ENCODE data around the gene ORC1. TPM values are rescaled to one million over a fixed set of nuclear protein-coding genes. Genes with fewer than 3 reads are reported as not detected.

Gene ORC1
- polyA plus RNA-seq, 3 donors, result 6.8 to 8.2 (median 7.4) TPM

DNA sequence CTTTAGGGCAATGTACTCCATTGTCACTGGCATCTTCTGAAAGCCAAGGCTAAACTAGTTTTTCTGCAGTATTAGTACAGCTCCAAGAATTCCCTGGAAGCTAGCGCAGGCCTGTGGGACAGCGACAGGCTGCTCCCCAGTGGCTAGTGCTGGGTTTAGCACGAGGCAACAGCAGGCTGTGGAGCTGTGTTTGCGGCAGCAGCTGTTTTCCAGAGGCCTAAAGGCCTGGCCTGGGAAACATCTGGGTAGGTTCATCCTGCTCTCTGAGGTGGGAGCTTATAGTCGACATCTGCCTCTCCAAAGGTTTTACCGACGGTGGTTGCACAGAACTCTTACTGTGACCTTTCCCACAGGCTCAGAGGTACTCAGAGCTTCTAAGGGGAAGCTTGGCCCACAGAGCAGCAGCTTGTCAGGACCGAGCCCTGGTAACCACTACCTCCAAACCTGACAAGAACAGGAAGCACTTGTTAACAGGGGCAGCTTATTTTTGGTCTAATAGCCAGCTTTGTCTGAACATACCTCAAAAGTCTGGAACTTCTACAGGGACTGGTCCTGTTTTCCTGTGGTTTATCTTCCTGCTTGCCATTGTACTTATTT is 55.4 kb downstream of the ORC1 start:
- DNase-seq (ENCODE audit: low read depth in 3 of 3, low spot score in 2 of 3), result no peak

DNA sequence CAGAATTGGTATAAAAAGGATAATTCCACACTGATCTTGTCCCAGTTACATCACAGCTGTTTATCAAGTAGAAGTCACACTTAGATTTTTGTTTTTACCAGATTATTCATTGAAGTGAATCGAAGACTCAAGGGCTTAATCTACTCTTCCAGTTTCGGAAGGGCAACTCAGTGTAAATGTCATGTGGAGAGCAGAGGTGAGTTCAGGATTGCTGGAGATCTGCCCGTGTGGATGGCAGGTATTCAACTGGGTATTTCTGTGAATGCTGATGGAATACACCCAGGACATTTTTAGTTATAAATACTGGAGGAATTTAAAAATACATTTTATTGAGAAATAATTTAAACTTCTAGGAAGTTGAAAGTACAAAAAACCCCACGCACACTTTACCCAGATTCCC is 57.6 kb downstream of the ORC1 start:
- DNase-seq (ENCODE audit: low read depth in 3 of 3, low spot score in 2 of 3), result no peak

GRCh38 chr1:52345252-52345651 is 59.0 kb downstream of the ORC1 start:
- no peak for DNase-seq (ENCODE audit: low read depth in 3 of 3, low spot score in 2 of 3)

GRCh38 chr1:52343979-52344378 is 60.2 kb downstream of the ORC1 start:
- no peak for DNase-seq (ENCODE audit: low read depth in 3 of 3, low spot score in 2 of 3)

DNA sequence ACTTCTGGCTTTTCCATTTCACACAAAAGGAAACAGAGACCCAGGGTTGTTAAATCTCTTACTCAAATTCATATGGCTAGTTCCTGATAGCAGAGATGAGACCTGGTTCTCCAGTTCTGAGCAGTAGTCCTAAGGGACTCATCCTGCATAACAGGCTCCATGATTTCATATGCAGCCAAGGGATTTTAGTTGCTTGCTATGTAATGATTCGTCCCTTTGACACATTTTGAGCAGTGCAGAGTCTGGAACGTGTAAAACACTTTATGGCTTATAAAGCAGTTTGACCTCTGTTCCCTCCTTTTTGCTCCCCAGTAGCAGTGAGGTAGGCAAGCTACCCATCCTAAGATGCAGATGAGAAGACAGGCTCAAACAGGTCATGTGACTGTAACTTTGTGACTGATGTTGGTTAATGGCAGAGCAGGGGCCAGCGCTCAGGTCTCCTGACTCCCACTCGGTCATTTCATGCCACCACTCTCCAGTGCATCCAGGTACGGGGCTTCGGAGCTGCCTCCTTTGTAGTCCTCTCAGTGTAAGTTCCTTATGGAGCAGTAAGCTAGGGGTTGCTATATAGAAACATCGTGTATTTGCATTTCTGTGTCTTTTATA is 62.5 kb downstream of the ORC1 start:
- no peak for DNase-seq (ENCODE audit: low read depth in 3 of 3, low spot score in 2 of 3)

GRCh38 chr1:52337439-52337838 is 66.8 kb downstream of the ORC1 start:
- no peak for DNase-seq (ENCODE audit: low read depth in 3 of 3, low spot score in 2 of 3)

GRCh38 chr1:52334906-52335528 is 69.2 kb downstream of the ORC1 start:
- DNase-seq (ENCODE audit: low read depth in 3 of 3, low spot score in 2 of 3), result no peak

DNA sequence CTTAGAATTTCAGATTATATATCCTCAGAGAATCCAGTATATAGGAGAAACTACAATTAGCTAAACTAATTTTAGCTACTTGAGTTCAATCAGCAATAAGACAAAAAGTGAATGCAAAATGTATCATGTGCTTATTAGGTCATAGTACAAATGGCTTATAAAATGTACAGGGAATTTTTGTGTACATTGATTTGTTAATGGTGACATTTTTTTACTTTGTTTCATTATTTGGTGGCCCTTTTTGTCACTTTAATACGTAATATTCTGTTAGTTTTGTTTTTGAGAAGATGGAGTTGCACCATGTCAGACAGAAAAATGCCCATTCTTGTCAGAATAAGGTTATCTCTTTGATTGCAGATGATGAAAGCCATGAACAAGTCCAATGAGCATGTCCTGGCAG is 71.8 kb downstream of the ORC1 start:
- no peak for DNase-seq (ENCODE audit: low read depth in 3 of 3, low spot score in 2 of 3)

DNA sequence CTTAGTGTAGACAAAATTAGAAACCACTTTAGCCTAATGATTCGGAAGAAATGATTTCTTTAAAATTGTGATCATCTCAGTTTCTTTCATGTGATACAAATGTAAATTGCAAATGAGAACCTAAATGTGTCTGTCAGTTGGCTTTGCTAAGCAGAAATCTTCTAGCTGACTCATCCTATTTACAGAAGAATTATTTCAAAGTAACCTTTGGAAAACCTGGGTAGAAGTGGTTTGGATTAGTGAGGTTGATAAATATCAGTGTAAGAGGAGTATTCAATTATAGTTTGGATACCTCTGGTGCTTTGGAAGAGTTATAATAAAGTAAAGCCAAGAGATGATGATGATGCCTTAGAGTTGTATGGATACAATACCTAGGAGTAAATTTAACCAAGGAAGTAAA is 75.6 kb downstream of the ORC1 start:
- no peak for DNase-seq (ENCODE audit: low read depth in 3 of 3, low spot score in 2 of 3)

DNA sequence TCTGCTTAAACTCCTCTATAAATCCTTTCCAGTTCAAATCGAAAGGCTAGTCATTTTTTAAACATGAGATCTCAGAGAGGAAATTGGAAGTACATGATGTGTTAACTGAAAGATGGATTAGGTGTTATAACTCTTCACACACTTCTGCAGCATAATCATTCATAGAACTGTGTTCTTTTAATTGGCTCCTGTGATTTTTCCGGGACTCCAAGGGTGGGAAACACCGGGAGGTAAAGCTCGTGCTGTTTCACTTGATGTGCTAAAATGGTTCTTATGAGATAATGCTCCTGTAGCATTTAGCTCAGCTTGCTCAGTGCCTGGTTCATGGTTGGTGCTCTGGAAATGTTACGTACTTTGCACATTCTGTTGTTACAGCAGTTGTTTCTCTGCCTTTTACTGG is 78.4 kb downstream of the ORC1 start:
- DNase-seq (ENCODE audit: low read depth in 3 of 3, low spot score in 2 of 3), result no peak

GRCh38 chr1:52323731-52324130 is 80.5 kb downstream of the ORC1 start:
- DNase-seq (ENCODE audit: low read depth in 3 of 3, low spot score in 2 of 3), result no peak

Other genes starting within 250 kb of the ORC1 start
- gene CC2D1B, start 38.2 kb downstream of the ORC1 start, polyA plus RNA-seq (ENCODE audit: insufficient read length in 3 of 3), result 10 to 100 TPM; 23.8 to 43.4 (median 26.2) TPM
- 10 to 100 TPM; 80.5 to 87.4 (median 84.9) TPM for gene PRPF38A, start 179 bp upstream of the ORC1 start, polyA plus RNA-seq (ENCODE audit: insufficient read length in 3 of 3)
- gene TUT4, start 148.7 kb upstream of the ORC1 start, polyA plus RNA-seq (ENCODE audit: insufficient read length in 3 of 3), result 10 to 100 TPM; 75.6 to 82.4 (median 77.5) TPM
- gene GPX7, start 197.9 kb upstream of the ORC1 start, polyA plus RNA-seq (ENCODE audit: insufficient read length in 3 of 3), result 10 to 100 TPM; 68.0 to 81.3 (median 68.5) TPM
- 1 to 10 TPM; 1.1 to 1.9 (median 1.6) TPM for gene SHISAL2A, start 228.7 kb upstream of the ORC1 start, polyA plus RNA-seq (ENCODE audit: insufficient read length in 3 of 3)